GM12873 (cell line): ENCODE measurements around the gene ALDH9A1.

ENCODE experiments used
- CTCF ChIP-seq: IDR thresholded peaks from 2 replicates; pipeline ENCODE4 v1.5.1; 2012; ENCODE audit warnings: low read depth, mild to moderate bottlenecking, moderate library complexity, low read length, control low read depth; ENCODE audit not compliant: insufficient read depth; ENCODE audit errors: missing control alignments

Gene ALDH9A1

GRCh38 chr1:165616987-165617546 lies 81.3 kb downstream of the ALDH9A1 start:
- no peak for TF ChIP-seq CTCF

- TF ChIP-seq CTCF = no peak
Observed at GRCh38 chr1:165616054-165616612, 82.2 kb downstream of the ALDH9A1 start.
